GM19467 (cell line): ENCODE measurements around the gene PAPOLB.

ENCODE experiments used
- ATAC-seq: cut with Tn5 transposase; IDR thresholded peaks from one replicate; pipeline ENCODE4 v1.9.1; 2021; ENCODE audit warnings: mild to moderate bottlenecking, moderate library complexity; ENCODE audit not compliant: unreplicated experiment

Gene PAPOLB

DNA sequence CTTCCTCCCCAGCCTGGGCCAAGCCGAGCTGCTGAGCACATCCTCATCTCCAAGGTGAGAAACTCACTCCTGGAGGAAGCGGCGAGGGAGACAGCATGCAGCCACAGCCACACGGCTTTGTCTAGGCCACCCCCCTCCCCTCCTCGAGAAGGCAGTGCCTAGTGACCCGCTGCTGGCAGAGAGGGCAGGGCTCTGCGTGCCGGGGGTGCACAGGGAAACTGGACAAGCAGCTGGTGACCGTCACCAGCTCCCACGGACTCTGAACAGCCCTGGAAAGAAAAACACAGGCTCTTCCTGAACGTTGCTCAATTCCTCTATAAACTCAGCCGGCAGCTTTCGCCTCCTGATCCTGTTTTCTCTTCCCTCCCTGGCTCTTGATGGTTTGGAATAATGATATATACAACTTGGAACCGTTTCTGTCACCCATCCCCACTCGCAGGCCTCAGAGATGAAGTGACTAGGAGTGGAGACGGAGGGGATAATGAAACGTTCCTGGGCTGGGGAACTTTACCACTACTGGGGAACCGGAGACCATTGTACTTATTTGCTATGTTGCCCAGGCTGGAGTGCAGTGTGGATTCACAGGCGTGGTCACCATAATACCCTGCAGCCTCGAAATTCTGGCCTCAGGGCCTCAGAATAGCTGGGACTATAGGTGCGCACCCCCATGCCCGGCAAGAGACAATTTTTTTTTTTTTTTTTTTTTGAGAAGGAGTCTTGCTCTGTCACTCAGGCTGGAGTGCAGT lies 19.3 kb downstream of the PAPOLB start:
- ATAC-seq, result no peak

DNA sequence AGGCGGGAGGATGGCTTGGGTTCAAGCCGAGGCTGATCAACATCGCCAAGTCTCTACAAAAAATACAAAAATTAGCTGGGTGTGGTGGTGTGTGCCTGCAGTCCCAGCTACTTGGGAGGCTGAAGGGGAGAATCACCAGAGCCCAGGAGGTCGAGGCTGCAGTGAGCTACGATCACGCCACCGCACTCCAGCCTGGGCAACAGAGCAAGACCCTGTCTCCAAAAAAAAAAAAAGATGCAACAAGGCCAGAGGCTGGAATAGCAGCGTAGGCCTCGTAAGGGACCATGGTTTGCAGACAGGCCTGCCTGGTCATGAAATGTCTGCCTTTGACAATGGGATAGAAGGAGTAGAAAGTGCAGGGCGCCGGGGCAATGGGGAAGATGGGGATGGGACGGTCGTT lies 20.0 kb downstream of the PAPOLB start:
- no peak for ATAC-seq

DNA sequence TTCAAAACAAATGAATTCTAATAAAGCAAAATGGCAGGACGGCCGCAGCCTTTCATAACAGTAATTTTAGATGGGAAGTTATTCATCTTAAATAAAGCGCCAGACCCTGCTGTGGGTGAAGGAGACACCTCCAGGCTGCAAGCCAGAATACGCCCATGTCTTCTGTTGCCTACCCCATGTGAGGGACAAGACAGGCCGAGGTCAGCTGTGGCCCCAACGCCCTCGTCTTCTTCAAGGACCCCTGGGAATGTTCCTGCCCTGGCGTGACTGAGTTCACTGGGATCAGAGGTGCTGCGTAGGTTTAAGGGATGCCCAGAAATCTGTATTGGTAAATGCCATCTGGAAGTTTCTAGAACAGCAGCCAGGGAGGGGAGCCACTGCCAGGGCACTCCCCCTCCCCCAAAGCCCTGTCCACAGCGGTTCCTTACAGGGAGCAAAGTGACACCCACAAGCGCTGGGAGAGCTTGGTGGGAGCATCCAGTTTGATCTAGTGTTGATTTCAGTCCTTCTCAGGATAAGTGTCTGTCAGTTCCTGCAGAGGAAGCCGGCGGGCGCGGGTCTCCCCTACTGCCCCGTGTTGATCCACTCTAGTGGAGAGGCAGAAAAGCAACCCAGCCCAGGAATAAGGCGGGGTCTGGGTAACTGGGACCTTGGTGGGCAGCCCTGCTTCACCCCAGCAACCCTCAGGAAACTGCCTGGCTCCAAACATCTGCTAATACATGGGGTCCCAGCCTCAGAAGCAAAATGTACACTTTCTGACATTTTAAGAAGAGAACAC lies 20.6 kb downstream of the PAPOLB start:
- ATAC-seq, result no peak

GRCh38 chr7:4840079-4840501 lies 21.7 kb downstream of the PAPOLB start:
- no peak for ATAC-seq

- ATAC-seq, result no peak
Observed at GRCh38 chr7:4838626-4839334, 23.1 kb downstream of the PAPOLB start.

DNA sequence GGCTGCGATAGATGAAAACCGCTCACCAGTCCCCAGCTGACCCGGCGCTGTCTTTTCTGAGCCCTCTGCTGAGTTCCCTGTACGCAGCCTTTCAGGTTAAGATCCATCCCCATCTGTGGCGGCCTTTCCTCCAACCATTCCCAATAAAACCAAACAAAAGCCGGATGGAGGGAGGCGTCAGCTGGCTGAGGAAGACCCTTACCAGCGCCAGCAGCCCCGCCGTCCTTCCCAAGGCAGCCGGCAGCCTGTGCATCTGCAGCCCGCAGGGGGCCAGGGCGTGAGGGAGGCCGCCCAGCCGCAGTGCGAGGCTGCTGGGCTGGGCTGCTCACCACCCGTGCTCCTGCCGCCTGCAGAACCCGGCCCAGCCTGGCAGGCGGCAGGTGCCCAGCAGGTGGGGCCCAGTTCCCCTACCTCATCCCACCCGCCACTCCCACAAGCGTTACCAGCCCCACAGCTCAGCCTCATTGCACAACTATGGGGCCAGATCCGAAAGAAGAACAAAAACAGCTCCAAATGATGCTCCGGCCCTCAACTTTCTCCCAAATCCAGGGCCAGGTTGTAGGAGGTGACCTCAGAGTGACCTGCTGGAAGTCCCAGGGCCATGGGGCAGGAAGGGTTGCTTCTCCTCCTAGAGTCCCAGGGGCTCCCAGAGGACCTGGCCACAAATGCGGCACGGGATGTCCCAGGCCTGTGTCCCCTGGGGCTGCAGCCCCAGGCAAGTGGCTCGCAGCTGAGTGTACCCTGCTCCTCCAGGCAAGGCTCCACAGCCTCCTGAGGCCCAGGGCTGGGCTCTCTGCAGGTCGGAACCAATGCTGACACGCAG lies 23.8 kb downstream of the PAPOLB start:
- no peak for ATAC-seq

GRCh38 chr7:4837041-4837802 lies 24.6 kb downstream of the PAPOLB start:
- ATAC-seq, result no peak

- no peak for ATAC-seq
Observed at GRCh38 chr7:4836206-4836661, 25.6 kb downstream of the PAPOLB start.

DNA sequence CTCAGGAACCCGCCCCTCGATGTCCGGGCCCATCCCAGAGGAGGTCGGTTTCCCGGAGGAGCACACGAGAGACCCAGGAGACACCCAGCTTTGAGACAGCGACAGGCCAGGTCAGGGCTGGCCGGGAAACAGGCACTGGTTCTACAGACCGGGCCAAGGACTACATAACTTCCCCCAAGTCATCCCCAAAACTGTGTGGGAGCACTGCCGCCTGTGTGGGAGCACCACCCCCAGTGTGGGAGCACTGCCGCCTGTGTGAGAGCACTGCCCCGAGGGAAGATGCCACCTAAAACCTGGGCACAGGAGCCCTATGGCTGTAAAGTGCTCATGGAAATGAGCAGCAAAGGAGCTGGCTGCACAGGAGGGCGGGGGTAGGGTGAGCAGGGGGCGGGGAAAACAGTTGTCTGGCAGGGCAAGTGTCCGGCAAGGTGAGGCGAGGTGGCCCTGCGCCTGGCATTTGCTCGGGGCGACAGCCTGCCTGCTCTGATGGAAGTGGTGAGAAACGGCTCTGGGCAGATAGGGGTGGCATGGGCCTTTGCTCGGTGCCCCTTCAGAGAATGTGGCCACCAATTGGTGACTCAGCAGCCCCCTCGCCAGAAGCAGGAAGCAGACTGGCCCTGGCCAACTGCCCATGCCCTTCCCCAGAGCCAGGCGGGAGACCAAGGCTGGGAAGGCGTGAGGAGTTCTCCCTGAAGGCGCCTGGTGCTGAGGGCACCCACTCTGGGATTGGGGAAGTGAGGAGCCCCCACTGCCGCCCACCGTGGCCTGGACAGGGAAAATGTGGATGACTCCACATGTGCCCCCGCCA lies 26.2 kb downstream of the PAPOLB start:
- ATAC-seq, result no peak

- no peak for ATAC-seq
Observed at GRCh38 chr7:4834601-4835397, 27.0 kb downstream of the PAPOLB start.

- ATAC-seq, result no peak
Observed at GRCh38 chr7:4833691-4834600, 27.9 kb downstream of the PAPOLB start.

GRCh38 chr7:4833176-4833575 lies 28.7 kb downstream of the PAPOLB start:
- ATAC-seq, result no peak

DNA sequence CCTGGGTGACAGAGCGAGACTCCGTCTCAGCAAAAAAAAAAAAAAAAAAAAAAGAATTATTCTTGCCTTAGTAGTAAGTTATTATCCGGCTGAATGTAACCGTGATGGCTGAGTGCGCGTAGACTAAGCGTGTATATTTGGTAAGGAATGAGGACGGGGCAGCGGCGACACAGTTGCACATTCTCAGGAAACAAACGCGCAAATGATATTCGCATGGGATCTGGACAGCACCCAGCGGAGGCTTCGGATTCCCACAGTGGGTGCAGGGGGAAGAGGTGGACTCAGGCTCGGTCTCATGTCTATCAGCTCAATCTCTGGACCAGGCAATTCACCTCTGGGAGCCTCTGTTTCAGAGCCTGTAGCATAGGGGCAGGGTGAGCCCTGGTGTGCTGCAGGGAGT lies 29.1 kb downstream of the PAPOLB start:
- ATAC-seq, result no peak

DNA sequence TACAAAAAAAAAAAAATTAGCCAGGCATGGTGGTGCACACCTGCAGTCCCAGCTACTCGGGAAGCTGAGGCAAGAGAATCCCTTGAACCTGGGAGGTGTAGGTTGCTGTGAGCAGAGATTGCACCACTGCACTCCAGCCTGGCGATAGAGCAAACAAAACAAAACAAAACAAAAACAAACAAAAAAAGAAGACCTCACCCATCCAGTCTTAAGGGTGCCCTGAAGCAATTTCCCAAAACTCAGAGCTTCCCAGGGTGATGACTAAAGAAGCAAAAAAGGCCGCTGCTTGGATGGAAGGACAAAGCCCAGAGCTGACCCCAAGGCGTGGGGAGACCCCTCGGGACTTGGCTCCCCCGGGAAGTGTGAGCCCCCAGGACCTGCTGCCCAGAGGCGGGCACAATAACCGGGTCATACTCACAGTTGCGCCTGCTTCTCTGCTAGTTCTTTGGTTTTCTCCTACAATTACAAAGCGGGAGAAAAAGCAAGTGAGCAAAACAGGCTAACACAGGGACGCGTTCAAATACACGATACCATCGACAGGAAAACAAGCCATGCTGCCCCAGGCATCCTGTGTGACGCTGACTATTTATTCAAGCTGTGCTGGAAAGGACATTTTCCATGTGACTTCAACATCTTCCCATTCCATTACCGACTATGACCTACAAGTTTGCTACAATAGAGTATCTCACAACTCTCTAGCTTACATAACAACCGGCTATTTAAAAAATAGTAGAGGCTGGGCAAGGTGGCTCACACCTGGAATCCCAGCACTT lies 29.9 kb downstream of the PAPOLB start:
- no peak for ATAC-seq

GRCh38 chr7:4830176-4830575 lies 31.7 kb downstream of the PAPOLB start:
- no peak for ATAC-seq

GRCh38 chr7:4828720-4829383 lies 33.0 kb downstream of the PAPOLB start:
- ATAC-seq, result no peak
